Limb (tissue), 2 donors: ENCODE results near the gene CC2D2B.
"Not testable (repeated sequence)": the region's sequence is repeated elsewhere in the genome, so short reads cannot be mapped to it uniquely, and the experiment has no call there.

Source experiments
- DNase-seq, 2 donors: peaks; one replicate each; pipeline ENCODE4 v3.0.0-alpha.2; 2016; ENCODE audit errors: extremely low spot score in 2 of 2

The CC2D2B gene

GRCh38 chr10:95907456-95908253 is at the start of gene CC2D2B:
Gene CC2D2B, plus strand, starts transcription at chr10:95907975. Its CDS starts 3,349 bp downstream, at chr10:95911324.
- peak; percentile 83 to 89 for DNase-seq

GRCh38 chr10:95860166-95860940 is 47.4 kb upstream of the CC2D2B start:
- no peak for DNase-seq

GRCh38 chr10:95861386-95861785 is 46.4 kb upstream of the CC2D2B start:
- no peak for DNase-seq

- peak; percentile 41 to 47 for DNase-seq
Measured at GRCh38 chr10:95864906-95865813, 42.6 kb upstream of the CC2D2B start.

- no peak for DNase-seq
Measured at GRCh38 chr10:95865814-95866466, 41.8 kb upstream of the CC2D2B start.

- no peak for DNase-seq
Measured at GRCh38 chr10:95866467-95866842, 41.3 kb upstream of the CC2D2B start.

- no peak for DNase-seq
Measured at GRCh38 chr10:95867866-95868265, 39.9 kb upstream of the CC2D2B start.

GRCh38 chr10:95872158-95872711 is 35.5 kb upstream of the CC2D2B start:
- DNase-seq, result no peak

- DNase-seq, result no peak
Measured at GRCh38 chr10:95873139-95873538, 34.6 kb upstream of the CC2D2B start.

- DNase-seq, result no peak
Measured at GRCh38 chr10:95873651-95874050, 34.1 kb upstream of the CC2D2B start.

- not testable (repeated sequence) for DNase-seq
Measured at GRCh38 chr10:95874783-95875182, 33.0 kb upstream of the CC2D2B start.

- no peak for DNase-seq
Measured at GRCh38 chr10:95876756-95877155, 31.0 kb upstream of the CC2D2B start.

- no peak for DNase-seq
Measured at GRCh38 chr10:95877881-95878280, 29.9 kb upstream of the CC2D2B start.

- DNase-seq, result no peak
Measured at GRCh38 chr10:95880704-95881103, 27.1 kb upstream of the CC2D2B start.

GRCh38 chr10:95881316-95881715 is 26.5 kb upstream of the CC2D2B start:
- DNase-seq, result no peak

GRCh38 chr10:95889830-95890229 is 17.9 kb upstream of the CC2D2B start:
- no peak for DNase-seq

GRCh38 chr10:95896071-95896850 is 11.5 kb upstream of the CC2D2B start:
- DNase-seq, result no peak

- not testable (repeated sequence) for DNase-seq
Measured at GRCh38 chr10:95905897-95906580, 1.7 kb upstream of the CC2D2B start.

GRCh38 chr10:95906677-95907455 is 909 bp upstream of the CC2D2B start:
- DNase-seq, result peak; percentile 47 to 62
